Measurements from ENCODE around the gene TRAPPC3.

Gene TRAPPC3

DNA sequence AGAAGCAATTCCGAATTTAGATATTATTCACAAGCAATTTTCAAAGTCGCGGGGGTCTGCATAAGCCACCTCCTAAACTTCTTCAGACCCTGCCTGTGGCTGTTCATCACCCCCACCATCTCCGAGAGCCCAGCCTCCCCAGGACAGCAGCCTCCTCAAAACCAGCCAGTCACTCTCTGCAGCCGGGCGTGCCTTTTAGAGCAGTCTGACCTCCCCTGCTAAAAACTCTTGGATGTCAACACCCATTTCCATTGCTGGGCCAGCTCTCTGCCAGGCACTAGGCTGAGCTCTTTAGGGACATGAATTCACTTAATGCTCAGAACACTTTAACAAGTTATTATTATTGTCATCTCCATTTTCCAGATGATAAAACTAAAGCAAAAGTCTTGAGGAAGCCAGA is 48.9 kb downstream of the TRAPPC3 start:
- no peaks in the 10 kb centered on the region for H3K9me3 ChIP-seq (ENCODE audit: control insufficient read depth in 2 of 2, low read length in 2 of 2)
- peaks cover 0 to 3% of the 10 kb centered on the region in 2 donors for H3K4me1 ChIP-seq (ENCODE audit: control insufficient read depth in 2 of 2, insufficient read depth in 2 of 2, low read length in 2 of 2)
- no peak overlapping the region for H3K9ac ChIP-seq (ENCODE audit: low read depth in 1 of 2, low read length in 2 of 2)
- H3K36me3 ChIP-seq (ENCODE audit: control insufficient read depth in 2 of 2, insufficient read depth in 2 of 2, low read length in 2 of 2), result peaks cover 0 to 2% of the 10 kb centered on the region in 2 donors
- H3K27me3 ChIP-seq (ENCODE audit: control insufficient read depth in 2 of 2, insufficient read depth in 2 of 2, low read length in 2 of 2), result no peaks in the 10 kb centered on the region
- no peak overlapping the region for H3K4me3 ChIP-seq (ENCODE audit: low read length in 2 of 2)
- H3K27ac ChIP-seq (ENCODE audit: low read depth in 2 of 2, low read length in 2 of 2), result no peak overlapping the region

DNA sequence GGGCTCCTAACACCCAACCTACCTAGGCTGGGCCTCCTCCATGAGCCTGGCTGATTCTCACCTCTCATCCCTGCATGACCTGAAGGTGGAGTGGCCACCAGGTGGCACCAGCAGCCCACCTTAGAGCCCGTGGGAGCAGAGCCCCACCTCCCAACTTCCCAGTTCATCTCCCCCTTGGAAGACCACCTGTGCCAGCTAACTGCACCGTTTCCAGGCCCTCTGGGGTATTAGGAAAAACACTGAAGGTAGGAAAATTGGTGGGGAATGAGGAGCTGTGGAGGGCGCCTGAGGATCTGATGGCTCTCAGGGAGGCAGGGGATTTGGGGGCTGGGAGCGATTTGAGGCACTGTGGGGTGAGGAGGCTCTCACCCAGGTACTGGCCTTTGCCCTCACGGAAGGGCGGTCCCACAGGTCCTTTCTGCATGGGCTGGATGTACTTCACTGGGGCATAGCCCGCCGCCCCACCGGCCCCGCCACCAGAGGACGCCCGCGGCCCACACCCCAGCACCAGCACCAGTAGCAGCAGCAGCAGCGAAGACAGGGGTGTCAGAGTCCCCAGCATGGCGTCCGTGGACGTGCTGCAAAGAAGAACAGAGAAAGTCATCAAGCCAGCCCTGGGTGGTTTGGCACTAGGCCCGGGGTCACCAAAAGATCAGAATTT is 49.5 kb downstream of the TRAPPC3 start:
- Histone ChIP-seq H3K36me3 (ENCODE audit: control insufficient read depth in 2 of 2, insufficient read depth in 2 of 2, low read length in 2 of 2) (peaks cover 3% of the 10 kb centered on the region in 2 donors), H3K4me1 (ENCODE audit: control insufficient read depth in 2 of 2, insufficient read depth in 2 of 2, low read length in 2 of 2) (peaks cover 0 to 3% of the 10 kb centered on the region in 2 donors), H3K4me3 (ENCODE audit: low read length in 2 of 2) (no peak overlapping the region), H3K9ac (ENCODE audit: low read depth in 1 of 2, low read length in 2 of 2) (no peak overlapping the region), H3K27me3 (ENCODE audit: control insufficient read depth in 2 of 2, insufficient read depth in 2 of 2, low read length in 2 of 2) (no peaks in the 10 kb centered on the region), H3K9me3 (ENCODE audit: control insufficient read depth in 2 of 2, low read length in 2 of 2) (no peaks in the 10 kb centered on the region), H3K27ac (ENCODE audit: low read depth in 2 of 2, low read length in 2 of 2) (no peak overlapping the region)

DNA sequence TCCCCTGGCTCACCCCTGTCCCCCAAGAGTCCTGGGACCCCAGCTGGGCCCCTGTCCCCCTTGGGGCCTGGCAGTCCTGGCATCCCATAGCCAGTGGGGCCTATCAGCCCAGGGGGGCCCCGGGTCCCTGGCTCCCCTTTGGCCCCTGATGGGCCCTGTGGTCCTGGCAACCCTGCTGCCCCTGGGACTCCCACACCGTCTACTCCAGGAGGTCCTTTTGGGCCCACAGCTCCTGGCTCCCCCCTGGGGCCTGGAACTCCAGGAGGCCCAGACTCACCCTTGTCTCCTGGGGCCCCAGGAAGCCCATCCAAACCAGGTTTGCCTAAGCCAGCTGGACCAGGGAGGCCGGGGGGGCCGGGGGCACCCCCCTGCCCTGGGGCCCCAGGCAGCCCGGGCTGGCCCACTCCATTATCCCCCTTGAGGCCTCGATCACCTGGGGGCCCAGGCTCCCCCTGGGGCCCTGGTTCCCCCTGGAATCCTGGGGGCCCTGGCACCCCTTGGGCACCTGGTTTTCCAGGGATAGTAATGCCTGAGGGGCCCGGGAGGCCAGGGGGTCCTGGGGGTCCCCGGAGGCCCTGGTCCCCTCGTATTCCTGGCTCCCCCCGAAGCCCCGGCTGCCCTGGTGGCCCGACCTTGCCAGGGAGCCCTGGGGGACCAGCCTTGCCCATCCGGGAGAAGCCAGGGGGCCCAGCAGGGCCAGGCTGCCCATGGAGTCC is 50.5 kb downstream of the TRAPPC3 start:
- H3K9ac ChIP-seq (ENCODE audit: low read depth in 1 of 2, low read length in 2 of 2), result no peak overlapping the region
- H3K4me1 ChIP-seq (ENCODE audit: control insufficient read depth in 2 of 2, insufficient read depth in 2 of 2, low read length in 2 of 2), result peaks cover 0 to 3% of the 10 kb centered on the region in 2 donors
- H3K4me3 ChIP-seq (ENCODE audit: low read length in 2 of 2), result no peak overlapping the region
- H3K27ac ChIP-seq (ENCODE audit: low read depth in 2 of 2, low read length in 2 of 2), result no peak overlapping the region
- no peaks in the 10 kb centered on the region for H3K9me3 ChIP-seq (ENCODE audit: control insufficient read depth in 2 of 2, low read length in 2 of 2)
- peaks cover 11 to 12% of the 10 kb centered on the region in 2 donors for H3K36me3 ChIP-seq (ENCODE audit: control insufficient read depth in 2 of 2, insufficient read depth in 2 of 2, low read length in 2 of 2)
- no peaks in the 10 kb centered on the region for H3K27me3 ChIP-seq (ENCODE audit: control insufficient read depth in 2 of 2, insufficient read depth in 2 of 2, low read length in 2 of 2)

DNA sequence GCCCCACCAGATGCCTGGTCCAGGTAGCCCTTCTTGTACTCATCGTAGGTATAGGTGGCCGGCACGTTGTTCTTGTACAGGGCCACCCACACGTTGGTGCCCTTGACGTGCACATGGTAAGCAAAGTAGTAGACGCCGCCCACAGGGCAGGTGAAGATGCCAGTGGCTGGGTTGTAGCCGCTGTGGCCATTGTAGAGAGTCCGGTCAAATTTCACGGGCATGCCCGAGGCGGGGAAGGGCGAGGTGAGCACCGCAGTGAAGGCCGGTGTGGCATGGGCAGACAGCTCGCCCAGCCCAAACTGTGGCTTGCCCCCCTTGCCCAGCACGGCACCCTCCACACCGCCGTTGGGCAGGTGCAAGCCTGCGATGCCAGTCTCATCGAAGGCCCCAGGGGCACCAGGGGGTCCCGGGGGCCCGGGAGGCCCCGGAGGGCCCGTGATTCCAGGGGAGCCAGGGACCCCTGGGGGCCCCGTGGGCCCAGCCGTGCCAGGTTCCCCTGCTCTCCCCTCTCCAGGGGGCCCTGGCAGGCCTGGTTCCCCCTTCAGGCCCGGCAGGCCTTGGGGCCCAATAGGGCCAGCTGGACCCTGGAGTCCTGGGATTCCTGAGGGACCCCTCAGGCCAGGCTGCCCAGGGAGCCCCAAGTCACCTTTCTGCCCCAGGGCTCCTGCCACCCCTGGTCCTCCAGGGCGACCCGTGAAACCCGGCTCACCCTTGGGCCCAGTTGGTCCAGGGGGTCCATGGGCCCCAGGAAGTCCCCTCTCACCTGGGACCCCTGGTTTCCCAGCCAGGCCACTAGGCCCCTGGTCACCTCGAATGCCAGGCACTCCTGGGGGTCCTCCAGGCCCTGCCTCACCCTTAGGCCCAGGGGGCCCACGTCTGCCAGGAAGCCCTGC is 51.3 kb downstream of the TRAPPC3 start:
- Histone ChIP-seq H3K9me3 (ENCODE audit: control insufficient read depth in 2 of 2, low read length in 2 of 2) (no peaks in the 10 kb centered on the region), H3K27me3 (ENCODE audit: control insufficient read depth in 2 of 2, insufficient read depth in 2 of 2, low read length in 2 of 2) (no peaks in the 10 kb centered on the region), H3K9ac (ENCODE audit: low read depth in 1 of 2, low read length in 2 of 2) (no peak overlapping the region), H3K4me3 (ENCODE audit: low read length in 2 of 2) (no peak overlapping the region), H3K36me3 (ENCODE audit: control insufficient read depth in 2 of 2, insufficient read depth in 2 of 2, low read length in 2 of 2) (peaks cover 20% of the 10 kb centered on the region in 2 donors), H3K4me1 (ENCODE audit: control insufficient read depth in 2 of 2, insufficient read depth in 2 of 2, low read length in 2 of 2) (peaks cover 0 to 3% of the 10 kb centered on the region in 2 donors), H3K27ac (ENCODE audit: low read depth in 2 of 2, low read length in 2 of 2) (no peak overlapping the region)

DNA sequence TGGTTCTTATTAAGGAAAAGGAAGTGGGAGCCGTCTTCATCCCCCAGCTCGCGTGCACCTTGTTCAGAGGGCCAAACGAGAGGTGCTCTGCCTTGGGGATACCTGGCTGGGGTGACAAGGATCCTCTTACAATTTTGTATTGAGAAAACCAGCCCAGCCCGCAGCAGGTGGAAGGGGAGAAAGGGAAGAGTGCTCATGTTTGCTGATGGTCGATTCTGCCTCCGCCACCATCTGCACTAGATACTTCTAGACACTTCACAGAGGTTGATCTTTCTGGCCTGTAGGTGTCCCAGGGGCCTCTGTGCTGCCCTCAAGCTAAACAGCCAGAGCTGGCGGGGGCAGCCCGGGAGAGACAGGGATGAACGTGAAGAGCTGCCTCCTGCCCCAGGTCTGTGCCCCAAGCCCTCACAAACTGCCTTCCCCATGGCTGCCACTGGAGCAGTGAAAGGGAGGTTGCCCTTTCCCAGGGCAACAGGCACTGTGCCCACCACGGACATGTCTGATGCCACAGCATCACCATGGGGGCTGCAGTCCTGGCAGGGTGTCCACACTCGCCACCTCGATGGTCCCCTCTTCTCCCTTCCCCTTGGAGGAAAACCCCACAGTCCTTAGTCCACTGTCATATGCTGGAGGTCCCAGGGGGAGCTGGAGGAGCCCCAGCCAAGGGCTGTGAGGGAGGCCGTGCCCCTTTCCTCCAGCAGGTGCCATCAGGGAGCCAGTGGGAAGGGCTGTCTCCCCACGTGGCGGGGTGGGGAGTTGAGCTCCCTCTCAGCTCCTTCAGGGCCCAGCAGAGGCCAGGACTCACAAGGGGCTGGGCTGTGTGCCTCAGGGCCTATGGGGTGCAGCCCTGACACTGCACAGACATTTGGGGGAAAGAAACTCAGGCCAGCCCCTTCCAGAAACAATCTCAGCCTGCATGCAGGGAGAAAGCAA is 52.5 kb downstream of the TRAPPC3 start:
- no peak overlapping the region for H3K27ac ChIP-seq (ENCODE audit: low read depth in 2 of 2, low read length in 2 of 2)
- H3K9ac ChIP-seq (ENCODE audit: low read depth in 1 of 2, low read length in 2 of 2), result no peak overlapping the region
- H3K27me3 ChIP-seq (ENCODE audit: control insufficient read depth in 2 of 2, insufficient read depth in 2 of 2, low read length in 2 of 2), result no peaks in the 10 kb centered on the region
- H3K4me1 ChIP-seq (ENCODE audit: control insufficient read depth in 2 of 2, insufficient read depth in 2 of 2, low read length in 2 of 2), result peaks cover 0 to 3% of the 10 kb centered on the region in 2 donors
- peaks cover 32% of the 10 kb centered on the region in 2 donors for H3K36me3 ChIP-seq (ENCODE audit: control insufficient read depth in 2 of 2, insufficient read depth in 2 of 2, low read length in 2 of 2)
- no peaks in the 10 kb centered on the region for H3K9me3 ChIP-seq (ENCODE audit: control insufficient read depth in 2 of 2, low read length in 2 of 2)
- no peak overlapping the region for H3K4me3 ChIP-seq (ENCODE audit: low read length in 2 of 2)

DNA sequence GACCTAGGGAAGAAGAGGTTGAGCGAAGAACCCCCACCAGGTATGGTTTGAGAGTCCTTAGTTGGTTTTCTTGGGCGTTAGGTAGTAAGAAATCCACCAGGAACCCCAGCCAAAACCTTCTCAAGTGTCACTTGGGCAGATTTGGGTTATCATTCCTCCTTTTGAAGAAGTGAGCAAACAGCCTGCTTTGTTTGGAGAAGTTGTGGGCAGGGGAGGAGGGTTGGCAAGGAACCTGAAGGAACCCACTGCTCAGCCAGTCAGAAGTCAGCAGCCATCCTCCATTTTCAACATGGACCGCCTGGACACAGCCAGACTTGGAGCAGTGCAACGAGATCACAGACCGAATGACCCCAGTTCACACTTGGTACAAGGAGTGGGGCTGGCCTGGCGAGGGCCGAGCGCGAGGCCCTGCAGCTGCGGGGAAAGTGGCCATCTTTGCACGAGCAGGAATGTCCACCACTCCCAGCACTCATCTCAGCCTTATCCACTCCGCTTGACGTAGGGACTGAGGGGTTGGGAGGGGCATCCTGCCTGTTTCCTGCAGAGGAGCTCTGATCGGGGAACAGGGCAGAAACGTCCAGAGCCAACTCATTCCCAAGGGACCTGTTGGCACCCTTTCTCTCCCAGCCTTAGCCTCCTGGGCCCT is 53.4 kb downstream of the TRAPPC3 start:
- H3K36me3 ChIP-seq (ENCODE audit: control insufficient read depth in 2 of 2, insufficient read depth in 2 of 2, low read length in 2 of 2), result peaks cover 39 to 41% of the 10 kb centered on the region in 2 donors
- no peak overlapping the region for H3K4me3 ChIP-seq (ENCODE audit: low read length in 2 of 2)
- H3K9me3 ChIP-seq (ENCODE audit: control insufficient read depth in 2 of 2, low read length in 2 of 2), result no peaks in the 10 kb centered on the region
- peaks cover 0 to 3% of the 10 kb centered on the region in 2 donors for H3K4me1 ChIP-seq (ENCODE audit: control insufficient read depth in 2 of 2, insufficient read depth in 2 of 2, low read length in 2 of 2)
- no peak overlapping the region for H3K27ac ChIP-seq (ENCODE audit: low read depth in 2 of 2, low read length in 2 of 2)
- H3K9ac ChIP-seq (ENCODE audit: low read depth in 1 of 2, low read length in 2 of 2), result no peak overlapping the region
- H3K27me3 ChIP-seq (ENCODE audit: control insufficient read depth in 2 of 2, insufficient read depth in 2 of 2, low read length in 2 of 2), result no peaks in the 10 kb centered on the region

DNA sequence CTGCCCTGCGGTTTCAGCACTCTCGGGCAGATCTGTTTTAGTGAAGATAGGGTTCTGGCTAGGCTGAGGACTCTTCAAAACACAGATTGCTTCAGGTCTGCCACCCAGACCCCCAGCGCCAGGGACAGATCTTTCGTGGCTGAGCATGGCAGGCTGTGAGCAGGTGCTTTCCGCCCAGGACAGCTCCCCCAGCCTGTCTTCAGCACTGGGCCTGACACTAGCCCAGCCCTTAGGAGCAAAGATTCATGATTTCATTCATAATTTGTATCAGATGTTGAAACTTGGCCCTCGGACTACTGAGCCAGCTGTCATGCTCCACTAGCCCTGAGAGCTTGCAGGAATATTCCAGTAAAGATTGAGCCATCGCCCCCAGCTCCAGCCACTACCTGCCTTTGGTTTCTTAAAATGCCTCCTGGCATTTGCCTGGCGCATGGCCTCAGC is 54.6 kb downstream of the TRAPPC3 start:
- Histone ChIP-seq H3K27me3 (ENCODE audit: control insufficient read depth in 2 of 2, insufficient read depth in 2 of 2, low read length in 2 of 2) (no peaks in the 10 kb centered on the region), H3K4me1 (ENCODE audit: control insufficient read depth in 2 of 2, insufficient read depth in 2 of 2, low read length in 2 of 2) (peaks cover 4 to 6% of the 10 kb centered on the region in 2 donors), H3K36me3 (ENCODE audit: control insufficient read depth in 2 of 2, insufficient read depth in 2 of 2, low read length in 2 of 2) (peaks cover 39 to 41% of the 10 kb centered on the region in 2 donors), H3K4me3 (ENCODE audit: low read length in 2 of 2) (no peak overlapping the region), H3K9ac (ENCODE audit: low read depth in 1 of 2, low read length in 2 of 2) (no peak overlapping the region), H3K27ac (ENCODE audit: low read depth in 2 of 2, low read length in 2 of 2) (no peak overlapping the region), H3K9me3 (ENCODE audit: control insufficient read depth in 2 of 2, low read length in 2 of 2) (no peaks in the 10 kb centered on the region)

DNA sequence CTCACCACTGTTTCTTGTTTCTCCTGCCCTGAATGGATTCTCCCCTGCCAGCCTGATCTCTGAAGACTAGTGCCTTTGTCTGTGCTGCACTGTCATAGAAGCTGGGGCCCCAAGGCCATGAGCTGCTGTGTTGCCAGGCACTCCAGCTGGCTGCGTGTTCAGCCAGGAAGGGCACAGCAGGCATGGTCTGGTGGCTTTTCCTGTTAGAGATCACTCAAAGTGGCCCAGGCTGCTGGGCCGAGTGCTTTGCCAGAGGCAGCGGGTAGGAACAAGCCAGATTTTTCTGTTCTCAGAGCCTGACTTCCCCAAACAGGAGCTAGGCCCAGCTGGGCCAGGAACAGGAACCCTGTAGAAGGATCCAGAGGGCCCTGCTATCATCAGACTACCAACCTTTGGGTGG is 55.4 kb downstream of the TRAPPC3 start:
- no peaks in the 10 kb centered on the region for H3K27me3 ChIP-seq (ENCODE audit: control insufficient read depth in 2 of 2, insufficient read depth in 2 of 2, low read length in 2 of 2)
- H3K4me3 ChIP-seq (ENCODE audit: low read length in 2 of 2), result no peak overlapping the region
- H3K36me3 ChIP-seq (ENCODE audit: control insufficient read depth in 2 of 2, insufficient read depth in 2 of 2, low read length in 2 of 2), result peaks cover 39 to 41% of the 10 kb centered on the region in 2 donors
- peaks cover 9% of the 10 kb centered on the region in 2 donors for H3K4me1 ChIP-seq (ENCODE audit: control insufficient read depth in 2 of 2, insufficient read depth in 2 of 2, low read length in 2 of 2)
- H3K9me3 ChIP-seq (ENCODE audit: control insufficient read depth in 2 of 2, low read length in 2 of 2), result no peaks in the 10 kb centered on the region
- H3K27ac ChIP-seq (ENCODE audit: low read depth in 2 of 2, low read length in 2 of 2), result no peak overlapping the region
- H3K9ac ChIP-seq (ENCODE audit: low read depth in 1 of 2, low read length in 2 of 2), result no peak overlapping the region

DNA sequence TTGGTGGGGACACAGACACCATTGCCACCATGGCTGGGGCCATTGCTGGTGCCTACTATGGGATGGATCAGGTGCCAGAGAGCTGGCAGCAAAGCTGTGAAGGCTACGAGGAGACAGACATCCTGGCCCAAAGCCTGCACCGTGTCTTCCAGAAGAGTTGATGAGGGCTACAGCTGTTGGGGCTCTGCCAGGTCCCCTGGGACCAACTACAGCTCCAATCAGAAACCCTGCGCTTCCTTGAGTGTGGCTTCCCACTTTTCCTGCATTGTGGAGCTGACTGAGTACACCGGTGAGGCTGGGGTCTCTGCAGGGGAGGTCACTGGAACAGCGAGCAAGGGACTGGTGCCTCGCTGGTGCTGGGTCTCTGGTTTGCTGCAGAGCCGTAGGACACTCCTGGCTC is 56.1 kb downstream of the TRAPPC3 start:
- Histone ChIP-seq H3K9ac (ENCODE audit: low read depth in 1 of 2, low read length in 2 of 2) (no peak overlapping the region), H3K4me1 (ENCODE audit: control insufficient read depth in 2 of 2, insufficient read depth in 2 of 2, low read length in 2 of 2) (peaks cover 12% of the 10 kb centered on the region in 2 donors)

More for the DNA sequence above, 56.1 kb downstream of the TRAPPC3 start:
- Histone ChIP-seq H3K27ac (ENCODE audit: low read depth in 2 of 2, low read length in 2 of 2) (no peak overlapping the region), H3K36me3 (ENCODE audit: control insufficient read depth in 2 of 2, insufficient read depth in 2 of 2, low read length in 2 of 2) (peaks cover 39 to 41% of the 10 kb centered on the region in 2 donors), H3K9me3 (ENCODE audit: control insufficient read depth in 2 of 2, low read length in 2 of 2) (no peaks in the 10 kb centered on the region), H3K27me3 (ENCODE audit: control insufficient read depth in 2 of 2, insufficient read depth in 2 of 2, low read length in 2 of 2) (no peaks in the 10 kb centered on the region), H3K4me3 (ENCODE audit: low read length in 2 of 2) (no peak overlapping the region)

Measured in mucosa of rectum (tissue), 2 donors.